SK-N-MC (cell line): ENCODE data around the gene GGNBP2.

Experiments
- EZH2 ChIP-seq: fragments of 200-600 bp; sonication (generic); IDR thresholded peaks from one replicate; pipeline ENCODE4 v1.6.1; 2017; ENCODE audit warnings: antibody characterized with exemption
- POLR2AphosphoS5 ChIP-seq: IDR thresholded peaks from 2 replicates; pipeline ENCODE4 v1.6.1; 2012; ENCODE audit warnings: mild to moderate bottlenecking, low read depth, low read length, borderline replicate concordance

DNA sequence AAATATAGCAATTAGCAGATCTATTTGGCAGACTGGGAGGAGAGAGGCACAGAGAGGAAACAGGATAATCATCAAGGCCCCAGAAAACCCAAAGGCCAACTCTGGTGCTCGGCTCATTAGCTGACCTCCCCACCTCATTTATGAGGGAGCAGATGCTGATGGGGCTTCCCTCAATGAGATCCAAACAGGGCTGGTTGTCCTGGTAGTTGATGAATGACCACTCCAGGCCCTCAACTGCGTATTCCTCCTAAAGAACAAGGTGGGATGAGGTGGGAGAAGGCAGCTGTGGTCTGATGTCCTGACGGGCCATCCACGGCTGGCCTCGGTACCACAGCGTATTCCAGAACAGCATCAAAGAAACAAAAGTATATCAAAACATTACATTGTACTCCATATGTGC, 37.5 kb upstream of the GGNBP2 start:
- no peak for TF ChIP-seq POLR2AphosphoS5
- no peak for TF ChIP-seq EZH2
